ENCODE results near the gene DCBLD2. TPM values are rescaled to one million over a fixed set of nuclear protein-coding genes. Genes with fewer than 3 reads are reported as not detected.

DCBLD2 gene
- polyA plus RNA-seq, 1 donor: 72.8 TPM

GRCh38 chr3:98796334-98796733 is 105.2 kb downstream of the DCBLD2 start:
- DNase-seq: no peak

GRCh38 chr3:98793971-98794370 is 107.5 kb downstream of the DCBLD2 start:
- no peak for DNase-seq

- DNase-seq: no peak
Measured at GRCh38 chr3:98791341-98792325, 109.9 kb downstream of the DCBLD2 start.

- no peak for DNase-seq
Measured at GRCh38 chr3:98788651-98789050, 112.8 kb downstream of the DCBLD2 start.

- DNase-seq: no peak
Measured at GRCh38 chr3:98787181-98787580, 114.3 kb downstream of the DCBLD2 start.

GRCh38 chr3:98786364-98787006 is 115.0 kb downstream of the DCBLD2 start:
- DNase-seq: no peak

GRCh38 chr3:98784666-98785600 is 116.6 kb downstream of the DCBLD2 start:
- DNase-seq: no peak

- no peak for DNase-seq
Measured at GRCh38 chr3:98784042-98784441, 117.5 kb downstream of the DCBLD2 start.

- DNase-seq: no peak
Measured at GRCh38 chr3:98782824-98783500, 118.5 kb downstream of the DCBLD2 start.

GRCh38 chr3:98780343-98780742 is 121.2 kb downstream of the DCBLD2 start:
- no peak for DNase-seq

GRCh38 chr3:98779541-98780335 is 121.8 kb downstream of the DCBLD2 start:
- DNase-seq: no peak

- no peak for DNase-seq
Measured at GRCh38 chr3:98778852-98779413, 122.6 kb downstream of the DCBLD2 start.

GRCh38 chr3:98778383-98778782 is 123.1 kb downstream of the DCBLD2 start:
- DNase-seq: no peak

- DNase-seq: no peak
Measured at GRCh38 chr3:98777801-98778220, 123.7 kb downstream of the DCBLD2 start.

- DNase-seq: no peak
Measured at GRCh38 chr3:98777286-98777685, 124.2 kb downstream of the DCBLD2 start.

- no peak for DNase-seq
Measured at GRCh38 chr3:98776140-98776493, 125.4 kb downstream of the DCBLD2 start.

GRCh38 chr3:98775459-98776139 is 125.9 kb downstream of the DCBLD2 start:
- no peak for DNase-seq

GRCh38 chr3:98772022-98772421 is 129.5 kb downstream of the DCBLD2 start:
- no peak for DNase-seq

GRCh38 chr3:98770261-98771039 is 131.0 kb downstream of the DCBLD2 start:
- no peak for DNase-seq
